GM13976 (cell line): ENCODE results near the gene MICAL2.

Experiments
- DNase-seq: peaks from one replicate; pipeline ENCODE4 v3.0.0; 2012; ENCODE audit warnings: low spot score
- in situ Hi-C: fragments of 300-500 bp; cut with MboI; formaldehyde crosslinking; loops from one replicate; pipeline ENCODE4 v1.12.0; 2022; ENCODE audit warnings: low sequenced_read_pairs, mixed read lengths, inconsistent platforms; ENCODE audit not compliant: unreplicated experiment
- TF ChIP-seq, protein P1 (sequence below): IDR thresholded peaks from 2 replicates; pipeline ENCODE4 v1.5.1; 2012; ENCODE audit warnings: borderline replicate concordance, mild to moderate bottlenecking; ENCODE audit not compliant: insufficient read depth; ENCODE audit errors: extremely low read depth, missing control alignments, control extremely low read depth

MICAL2 gene

GRCh38 chr11:12160680-12161079 is 50.3 kb downstream of the MICAL2 start:
- in situ Hi-C loops, result no loop called here
- TF ChIP-seq, protein P1, sequence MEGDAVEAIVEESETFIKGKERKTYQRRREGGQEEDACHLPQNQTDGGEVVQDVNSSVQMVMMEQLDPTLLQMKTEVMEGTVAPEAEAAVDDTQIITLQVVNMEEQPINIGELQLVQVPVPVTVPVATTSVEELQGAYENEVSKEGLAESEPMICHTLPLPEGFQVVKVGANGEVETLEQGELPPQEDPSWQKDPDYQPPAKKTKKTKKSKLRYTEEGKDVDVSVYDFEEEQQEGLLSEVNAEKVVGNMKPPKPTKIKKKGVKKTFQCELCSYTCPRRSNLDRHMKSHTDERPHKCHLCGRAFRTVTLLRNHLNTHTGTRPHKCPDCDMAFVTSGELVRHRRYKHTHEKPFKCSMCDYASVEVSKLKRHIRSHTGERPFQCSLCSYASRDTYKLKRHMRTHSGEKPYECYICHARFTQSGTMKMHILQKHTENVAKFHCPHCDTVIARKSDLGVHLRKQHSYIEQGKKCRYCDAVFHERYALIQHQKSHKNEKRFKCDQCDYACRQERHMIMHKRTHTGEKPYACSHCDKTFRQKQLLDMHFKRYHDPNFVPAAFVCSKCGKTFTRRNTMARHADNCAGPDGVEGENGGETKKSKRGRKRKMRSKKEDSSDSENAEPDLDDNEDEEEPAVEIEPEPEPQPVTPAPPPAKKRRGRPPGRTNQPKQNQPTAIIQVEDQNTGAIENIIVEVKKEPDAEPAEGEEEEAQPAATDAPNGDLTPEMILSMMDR, result no peak
- no peak for DNase-seq

- DNase-seq, result no peak
- in situ Hi-C loops, result no loop called here
- TF ChIP-seq, protein P1, result no peak
Observed at GRCh38 chr11:12161137-12161536, 50.7 kb downstream of the MICAL2 start.

DNA sequence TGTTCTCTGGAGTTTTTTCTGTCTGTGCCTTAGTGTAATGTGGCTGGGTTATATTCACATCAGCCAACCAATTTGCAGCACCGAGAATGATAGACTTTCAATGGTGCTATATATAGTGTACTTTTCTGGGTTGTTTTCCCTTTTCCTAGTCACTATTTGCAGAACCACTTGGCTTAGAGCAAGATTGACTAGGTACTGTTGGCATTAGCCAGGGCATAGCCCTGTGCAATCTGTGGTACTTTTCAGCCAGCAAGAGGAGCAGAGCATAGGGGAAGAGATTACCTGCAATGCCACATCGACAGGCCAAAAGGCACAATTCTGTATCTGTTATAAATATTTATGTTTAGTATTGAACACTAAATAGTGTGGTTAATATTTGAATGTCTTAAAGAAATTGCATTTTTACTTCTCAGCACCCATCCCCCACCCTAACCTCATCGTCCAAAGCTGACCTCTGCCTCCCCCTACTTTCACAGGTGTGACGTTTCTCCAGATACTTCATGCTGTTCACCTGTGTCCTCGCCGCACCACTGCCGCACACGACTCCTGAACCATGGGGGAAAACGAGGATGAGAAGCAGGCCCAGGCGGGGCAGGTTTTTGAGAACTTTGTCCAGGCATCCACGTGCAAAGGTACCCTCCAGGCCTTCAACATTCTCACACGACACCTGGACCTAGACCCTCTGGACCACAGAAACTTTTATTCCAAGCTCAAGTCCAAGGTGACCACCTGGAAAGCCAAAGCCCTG is 51.4 kb downstream of the MICAL2 start:
- TF ChIP-seq, protein P1, result no peak
- in situ Hi-C loops, result no loop called here

DNA sequence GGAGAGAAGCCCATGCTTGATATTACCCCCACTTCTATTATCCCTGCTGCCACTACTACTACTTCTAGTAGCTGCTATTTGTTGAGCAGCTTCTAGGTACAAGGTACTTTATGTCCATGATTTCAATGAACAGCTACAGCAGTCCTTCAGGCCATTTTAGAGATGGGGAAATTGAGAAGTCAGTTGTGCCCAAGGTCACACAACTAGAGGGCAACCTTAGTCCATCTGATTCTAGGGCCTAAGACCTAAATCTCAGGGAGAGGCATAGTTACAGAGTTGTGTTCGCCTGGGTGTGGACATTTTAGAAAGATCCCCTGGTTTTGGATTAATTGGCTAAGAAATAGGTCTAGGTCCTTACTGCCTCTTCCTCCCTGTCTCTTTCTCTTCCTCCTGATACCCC is 52.3 kb downstream of the MICAL2 start:
- DNase-seq, result no peak
- in situ Hi-C loops, result no loop called here
- TF ChIP-seq, protein P1, result peak; percentile 14

More for the DNA sequence above, 51.4 kb downstream of the MICAL2 start:
- DNase-seq, result no peak

DNA sequence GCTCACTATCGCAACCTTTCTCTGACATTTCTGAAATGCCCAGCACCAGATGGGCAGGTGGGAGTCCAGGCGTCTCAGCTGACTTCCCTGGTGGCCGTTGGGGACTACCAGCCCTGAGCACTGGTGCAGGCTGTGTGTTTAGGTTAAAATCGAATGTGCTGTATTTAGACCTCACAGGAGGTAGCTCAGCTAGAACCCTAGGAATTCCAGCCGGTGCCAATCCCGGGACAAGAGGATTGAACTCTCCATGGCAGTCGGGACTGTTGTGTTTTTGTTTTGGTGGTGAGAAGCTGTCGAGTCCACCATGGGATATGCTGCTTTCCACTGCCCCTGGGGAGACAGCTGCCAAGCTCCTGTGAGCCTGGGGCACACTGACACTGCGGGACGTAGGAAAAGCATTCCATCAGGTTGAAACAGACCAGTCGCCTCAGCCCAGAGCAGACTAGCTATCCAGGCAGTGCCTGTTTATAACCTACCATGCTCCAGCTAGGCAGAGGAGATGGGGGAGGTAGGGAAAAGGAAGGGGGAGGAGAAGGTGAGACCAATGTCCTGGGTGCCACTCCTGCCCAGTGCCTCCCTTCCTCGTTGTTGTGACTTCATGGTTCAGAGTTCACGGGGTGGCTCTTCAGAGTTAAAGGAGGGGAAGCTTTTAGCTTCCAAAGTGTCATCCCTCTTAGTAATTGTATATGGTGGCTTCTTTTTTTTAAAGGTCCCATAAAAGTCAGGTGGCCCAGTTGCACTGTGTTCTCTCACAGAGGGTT is 53.0 kb downstream of the MICAL2 start:
- in situ Hi-C loops, result no loop called here
- TF ChIP-seq, protein P1, result no peak
- DNase-seq, result no peak

GRCh38 chr11:12164061-12165014 is 53.9 kb downstream of the MICAL2 start:
- in situ Hi-C loops, result no loop called here
- DNase-seq, result no peak
- TF ChIP-seq, protein P1, result no peak
